Subcutaneous abdominal adipose tissue (tissue), 5 donors: ENCODE measurements around the gene ATAD3B.
"Not testable (repeated sequence)": the region's sequence is repeated elsewhere in the genome, so short reads cannot be mapped to it uniquely, and the experiment has no call there.

Experiments
- H3K27ac ChIP-seq: one replicate; pipeline ENCODE4 v1.7.0; 2013; ENCODE audit warnings: low read depth, mild to moderate bottlenecking, inconsistent platforms, low read length, moderate library complexity
- H3K27me3 ChIP-seq, 5 donors: one replicate each; pipeline ENCODE4 v1.7.0; 2013; ENCODE audit warnings: low read length in 5 of 5, inconsistent platforms in 1 of 5; ENCODE audit not compliant: control insufficient read depth in 5 of 5, insufficient read depth in 4 of 5
- H3K36me3 ChIP-seq, 5 donors: one replicate each; pipeline ENCODE4 v1.7.0; 2013; ENCODE audit warnings: low read length in 5 of 5; ENCODE audit not compliant: control insufficient read depth in 5 of 5, insufficient read depth in 5 of 5
- H3K4me1 ChIP-seq, 5 donors: one replicate each; pipeline ENCODE4 v1.7.0; 2013; ENCODE audit warnings: low read length in 5 of 5, mild to moderate bottlenecking in 3 of 5, moderate library complexity in 1 of 5; ENCODE audit not compliant: control insufficient read depth in 5 of 5, insufficient read depth in 5 of 5
- H3K4me3 ChIP-seq, 5 donors: one replicate each; pipeline ENCODE4 v1.7.0; 2013; ENCODE audit warnings: low read length in 5 of 5, low read depth in 1 of 5
- H3K9ac ChIP-seq, 5 donors: one replicate each; pipeline ENCODE4 v1.7.0; 2013; ENCODE audit warnings: low read length in 5 of 5, mild to moderate bottlenecking in 4 of 5, moderate library complexity in 3 of 5
- H3K9me3 ChIP-seq, 5 donors: one replicate each; pipeline ENCODE4 v1.7.0; 2013; ENCODE audit warnings: low read length in 5 of 5; ENCODE audit not compliant: control insufficient read depth in 5 of 5
- donor health status: healthy.
- donor health status: healthy.
- donor health status: healthy.
- donor health status: healthy.
- donor health status: healthy.

ATAD3B gene

DNA sequence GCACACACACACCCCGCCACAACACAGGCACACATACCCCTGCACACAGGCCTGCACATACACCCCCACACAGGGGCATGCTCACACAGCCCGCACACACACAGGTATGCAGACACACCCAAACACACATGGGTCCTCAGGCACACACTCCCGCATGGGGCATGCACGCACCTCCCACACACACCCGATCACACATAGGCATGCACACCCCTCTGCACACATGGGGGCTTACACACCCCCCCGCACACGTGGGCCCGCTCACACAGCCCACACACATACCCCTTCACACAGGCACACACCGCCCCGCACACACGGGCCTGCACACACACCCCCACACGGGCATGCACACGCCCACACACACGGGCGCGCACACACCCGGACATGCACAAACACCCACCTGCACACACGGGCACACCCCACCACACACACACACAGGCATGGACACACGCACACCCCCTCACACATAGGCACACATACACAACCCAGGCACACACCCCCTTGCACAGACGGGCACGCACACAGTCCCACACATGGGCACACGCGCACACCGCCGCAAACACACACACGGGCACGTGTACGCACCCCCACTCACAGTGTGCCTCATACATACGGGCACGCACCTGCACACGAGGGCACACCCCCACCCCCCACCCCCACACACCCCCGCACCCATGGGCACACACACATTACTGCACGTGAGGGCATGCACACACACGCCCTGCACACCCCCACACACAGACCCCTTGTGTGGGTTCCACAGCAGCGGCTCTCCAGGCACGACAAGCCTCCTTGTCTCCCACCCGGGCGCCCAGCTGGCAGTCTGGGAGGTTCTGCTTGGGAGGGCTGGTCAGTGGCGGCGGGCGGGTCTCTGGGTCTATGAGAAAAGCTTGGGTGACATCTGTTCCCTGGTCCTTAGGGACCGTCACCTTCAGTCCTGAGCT lies 8.3 kb downstream of the ATAD3B start:
- Histone ChIP-seq H3K27me3 (no peaks in the 10 kb centered on the region), H3K4me3 (no peak overlapping the region), H3K4me1 (no peaks in the 10 kb centered on the region), H3K27ac (no peak overlapping the region), H3K36me3 (peaks cover 0 to 67% (median 44%) of the 10 kb centered on the region in 5 donors), H3K9ac (no peak overlapping the region), H3K9me3 (no peaks in the 10 kb centered on the region)

DNA sequence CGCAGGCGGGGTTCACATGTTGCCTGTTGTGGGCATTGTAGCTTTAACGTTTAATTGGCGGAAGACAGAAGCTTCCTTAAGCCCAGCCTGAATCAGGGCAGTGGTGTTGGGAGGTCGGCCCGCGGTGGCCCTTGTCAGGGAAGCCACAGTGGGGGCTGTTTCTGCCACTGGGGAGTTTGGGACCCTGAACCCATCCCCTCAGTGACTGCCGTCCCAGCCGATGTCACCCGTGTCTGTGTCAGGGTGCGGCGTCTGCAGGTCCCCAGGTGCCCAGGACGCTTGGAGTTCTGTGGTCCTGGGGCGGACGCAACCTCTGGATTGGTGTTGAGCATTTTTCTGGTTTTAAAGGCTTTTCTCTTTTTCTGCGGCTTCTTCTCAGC lies 8.9 kb downstream of the ATAD3B start:
- not testable (repeated sequence) for H3K4me3 ChIP-seq, H3K9me3 ChIP-seq, H3K27ac ChIP-seq, H3K4me1 ChIP-seq, H3K9ac ChIP-seq, H3K27me3 ChIP-seq
- H3K36me3 ChIP-seq: peaks cover 0 to 73% (median 44%) of the 10 kb centered on the region in 5 donors

DNA sequence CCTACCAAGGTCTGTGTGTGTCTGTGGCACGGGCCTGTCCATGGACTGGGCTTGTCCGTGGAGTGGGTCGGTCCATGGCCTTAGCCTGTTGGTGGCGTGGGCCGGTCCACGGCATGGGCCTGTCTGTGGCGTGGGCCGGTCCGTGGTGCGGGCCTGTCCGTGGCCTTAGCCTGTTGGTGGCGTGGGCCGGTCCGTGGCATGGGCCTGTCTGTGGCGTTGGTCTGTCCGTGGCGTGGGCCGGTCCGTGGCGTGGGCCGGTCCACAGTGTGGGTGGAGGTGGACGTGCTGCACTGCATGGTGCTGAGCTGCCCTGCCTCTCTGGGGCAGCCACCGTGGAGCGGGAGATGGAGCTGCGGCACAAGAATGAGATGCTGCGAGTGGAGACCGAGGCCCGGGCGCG lies 10.2 kb downstream of the ATAD3B start:
- H3K4me1 ChIP-seq, H3K9ac ChIP-seq, H3K27ac ChIP-seq, H3K9me3 ChIP-seq, H3K27me3 ChIP-seq, H3K4me3 ChIP-seq: not testable (repeated sequence)
- peaks cover 0 to 81% (median 49%) of the 10 kb centered on the region in 5 donors for H3K36me3 ChIP-seq

DNA sequence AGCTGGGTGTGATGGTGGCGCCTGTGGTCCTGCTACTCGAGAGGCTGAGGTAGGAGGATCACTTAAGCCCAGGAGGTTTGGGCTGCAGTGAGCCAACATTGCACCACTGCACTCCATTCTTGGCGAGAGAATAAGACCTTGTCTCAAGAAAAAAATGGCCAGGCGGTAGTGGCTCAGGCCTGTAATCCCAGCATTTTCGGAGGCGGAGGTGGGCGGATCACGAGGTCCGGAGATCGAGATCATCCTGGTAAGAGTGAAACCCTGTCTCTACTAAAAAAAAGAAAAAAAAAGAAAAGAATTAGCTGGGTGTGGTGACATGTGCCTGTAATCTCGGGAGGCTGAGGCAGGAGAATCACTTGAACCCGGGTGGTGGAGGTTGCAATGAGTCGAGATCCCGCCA lies 11.3 kb downstream of the ATAD3B start:
- peaks cover 0 to 83% (median 52%) of the 10 kb centered on the region in 5 donors for H3K36me3 ChIP-seq

GRCh38 chr1:1483714-1484113 lies 12.1 kb downstream of the ATAD3B start:
- H3K9me3 ChIP-seq: no peaks in the 10 kb centered on the region
- H3K4me3 ChIP-seq: no peak overlapping the region
- H3K9ac ChIP-seq: no peak overlapping the region
- H3K27ac ChIP-seq: no peak overlapping the region
- no peaks in the 10 kb centered on the region for H3K4me1 ChIP-seq
- peaks cover 0 to 85% (median 56%) of the 10 kb centered on the region in 5 donors for H3K36me3 ChIP-seq
- H3K27me3 ChIP-seq: no peaks in the 10 kb centered on the region

More for the DNA sequence above, 11.3 kb downstream of the ATAD3B start:
- Histone ChIP-seq H3K9ac (no peak overlapping the region), H3K27ac (no peak overlapping the region), H3K4me1 (no peaks in the 10 kb centered on the region), H3K4me3 (no peak overlapping the region), H3K9me3 (no peaks in the 10 kb centered on the region), H3K27me3 (no peaks in the 10 kb centered on the region)

DNA sequence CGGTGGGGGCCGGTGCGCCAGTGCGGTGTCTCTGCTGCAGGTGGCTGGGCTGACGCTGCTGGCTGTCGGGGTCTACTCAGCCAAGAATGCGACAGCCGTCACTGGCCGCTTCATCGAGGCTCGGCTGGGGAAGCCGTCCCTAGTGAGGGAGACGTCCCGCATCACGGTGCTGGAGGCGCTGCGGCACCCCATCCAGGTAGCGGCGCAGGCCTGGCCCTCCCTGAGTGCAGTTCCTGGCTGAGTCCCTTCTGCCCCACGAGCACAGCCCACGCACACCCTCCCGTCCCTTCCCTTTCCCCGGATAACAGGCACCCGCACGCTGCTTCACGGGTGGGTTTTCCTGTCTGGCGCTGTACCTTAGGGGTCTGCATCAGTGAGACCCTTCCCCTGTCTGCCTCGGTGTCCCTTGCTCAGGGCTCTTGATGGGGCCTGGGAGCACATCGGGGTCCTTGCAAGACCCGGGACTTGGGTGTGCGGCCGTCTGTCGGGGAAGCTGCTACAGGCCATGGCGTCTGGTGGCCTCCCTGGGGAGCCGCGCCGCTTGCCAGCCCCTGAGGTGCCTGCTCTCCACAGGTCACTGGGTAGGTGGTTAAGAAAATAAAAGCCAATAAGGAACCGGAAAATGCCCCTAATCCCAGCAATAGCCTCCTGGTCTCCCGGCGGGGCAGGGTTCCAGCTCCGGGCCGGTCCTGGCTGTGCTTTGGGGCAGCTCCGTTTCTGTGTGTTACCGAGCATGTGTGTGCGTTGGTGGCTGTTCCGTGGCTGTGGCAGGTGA lies 13.6 kb downstream of the ATAD3B start:
- not testable (repeated sequence) for H3K9me3 ChIP-seq, H3K27ac ChIP-seq, H3K4me3 ChIP-seq, H3K9ac ChIP-seq, H3K4me1 ChIP-seq, H3K27me3 ChIP-seq
- peaks cover 0 to 87% (median 57%) of the 10 kb centered on the region in 5 donors for H3K36me3 ChIP-seq

DNA sequence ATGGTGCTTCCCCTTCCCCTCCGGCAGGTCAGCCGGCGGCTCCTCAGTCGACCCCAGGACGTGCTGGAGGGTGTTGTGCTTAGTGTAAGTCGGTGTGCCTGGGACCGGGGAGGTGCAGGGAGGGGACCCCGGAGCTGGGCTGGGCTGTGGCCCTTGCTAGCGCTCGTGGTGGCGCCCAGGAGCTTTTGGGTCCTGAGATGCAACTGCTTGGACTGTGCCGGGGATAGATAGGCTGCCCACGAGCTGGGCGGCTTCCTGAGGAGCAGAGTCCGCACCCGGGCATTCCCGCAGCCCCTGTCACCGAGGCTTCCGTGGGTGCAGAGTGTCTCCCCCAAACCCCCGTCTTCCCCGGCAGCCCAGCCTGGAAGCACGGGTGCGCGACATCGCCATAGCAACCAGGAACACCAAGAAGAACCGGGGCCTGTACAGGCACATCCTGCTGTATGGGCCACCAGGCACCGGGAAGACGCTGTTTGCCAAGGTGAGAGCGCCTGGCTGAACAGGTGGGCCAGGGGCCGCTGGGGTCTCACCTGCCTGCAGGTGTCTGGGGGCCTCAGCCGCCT lies 14.3 kb downstream of the ATAD3B start:
- H3K4me3 ChIP-seq, H3K4me1 ChIP-seq, H3K27me3 ChIP-seq, H3K9me3 ChIP-seq, H3K27ac ChIP-seq, H3K9ac ChIP-seq: not testable (repeated sequence)
- peaks cover 0 to 87% (median 59%) of the 10 kb centered on the region in 5 donors for H3K36me3 ChIP-seq

DNA sequence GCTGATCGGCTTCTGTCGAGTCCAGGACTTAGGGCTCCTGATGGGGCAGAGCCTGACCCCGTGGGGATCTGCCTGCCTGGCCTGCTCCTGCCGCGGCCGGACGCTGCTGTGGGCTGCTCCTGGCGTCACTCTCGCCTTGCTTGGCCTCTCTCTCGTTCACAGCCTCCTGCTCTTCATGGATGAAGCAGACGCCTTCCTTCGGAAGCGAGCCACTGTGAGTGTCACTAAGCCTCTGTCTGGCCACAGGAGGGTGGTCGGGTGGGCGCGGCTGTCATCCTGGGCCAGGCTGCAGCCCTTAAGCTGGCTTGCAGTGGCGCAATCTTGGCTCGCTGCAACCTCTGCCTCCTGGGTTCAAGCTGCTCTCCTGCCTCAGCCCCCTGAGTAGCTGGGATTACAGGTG lies 16.1 kb downstream of the ATAD3B start:
- Histone ChIP-seq H3K36me3 (peaks cover 0 to 85% (median 64%) of the 10 kb centered on the region in 5 donors), H3K9me3 (peaks cover 0 to 8% (median 0%) of the 10 kb centered on the region in 5 donors), H3K4me3 (no peak overlapping the region), H3K27ac (no peak overlapping the region), H3K4me1 (no peaks in the 10 kb centered on the region), H3K27me3 (no peaks in the 10 kb centered on the region), H3K9ac (no peak overlapping the region)

- Histone ChIP-seq H3K4me3 (no peak overlapping the region), H3K27ac (no peak overlapping the region), H3K9ac (no peak overlapping the region), H3K27me3 (no peaks in the 10 kb centered on the region), H3K9me3 (peaks cover 0 to 16% (median 8%) of the 10 kb centered on the region in 5 donors), H3K4me1 (no peaks in the 10 kb centered on the region), H3K36me3 (peaks cover 4 to 79% (median 58%) of the 10 kb centered on the region in 5 donors)
These were observed 17.7 kb downstream of the ATAD3B start for GRCh38 chr1:1489231-1489630.

GRCh38 chr1:1489861-1490260 lies 18.3 kb downstream of the ATAD3B start:
- no peak overlapping the region for H3K4me3 ChIP-seq
- no peak overlapping the region for H3K27ac ChIP-seq
- no peaks in the 10 kb centered on the region for H3K27me3 ChIP-seq
- peaks cover 0 to 16% (median 8%) of the 10 kb centered on the region in 5 donors for H3K9me3 ChIP-seq
- H3K9ac ChIP-seq: no peak overlapping the region
- H3K4me1 ChIP-seq: no peaks in the 10 kb centered on the region
- peaks cover 4 to 78% (median 59%) of the 10 kb centered on the region in 5 donors for H3K36me3 ChIP-seq
